HL-60 (cell line): Measurements from ENCODE around the gene OR52M1.

Source experiments
- GABPA ChIP-seq: IDR thresholded peaks from 2 replicates; pipeline ENCODE4 v1.6.1; 2012; ENCODE audit warnings: low read depth
- TF ChIP-seq, protein P1 (sequence below): IDR thresholded peaks from one replicate; pipeline ENCODE4 v1.5.1; 2011; ENCODE audit warnings: low read length, control low read depth, inconsistent platforms; ENCODE audit not compliant: insufficient read depth

DNA sequence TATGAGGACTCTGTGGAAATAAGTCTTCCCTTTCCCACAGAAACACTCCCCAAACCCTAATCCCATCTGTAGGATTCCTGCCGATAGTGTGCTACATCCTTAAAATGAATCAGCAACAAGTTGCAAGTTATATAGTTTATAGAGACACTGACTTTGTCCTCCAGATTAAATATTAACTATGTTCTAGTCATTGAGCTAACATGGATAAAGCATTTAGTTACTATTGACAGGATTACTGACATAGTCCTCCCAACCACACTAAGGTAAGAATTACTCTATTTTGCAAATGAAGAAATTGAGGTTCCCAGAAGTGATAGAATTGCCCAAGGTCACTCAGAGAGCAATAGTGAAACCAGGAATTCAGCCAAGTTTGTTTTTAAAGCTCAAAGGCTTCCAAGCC is 1.9 kb downstream of the OR52M1 start:
- TF ChIP-seq, protein P1, sequence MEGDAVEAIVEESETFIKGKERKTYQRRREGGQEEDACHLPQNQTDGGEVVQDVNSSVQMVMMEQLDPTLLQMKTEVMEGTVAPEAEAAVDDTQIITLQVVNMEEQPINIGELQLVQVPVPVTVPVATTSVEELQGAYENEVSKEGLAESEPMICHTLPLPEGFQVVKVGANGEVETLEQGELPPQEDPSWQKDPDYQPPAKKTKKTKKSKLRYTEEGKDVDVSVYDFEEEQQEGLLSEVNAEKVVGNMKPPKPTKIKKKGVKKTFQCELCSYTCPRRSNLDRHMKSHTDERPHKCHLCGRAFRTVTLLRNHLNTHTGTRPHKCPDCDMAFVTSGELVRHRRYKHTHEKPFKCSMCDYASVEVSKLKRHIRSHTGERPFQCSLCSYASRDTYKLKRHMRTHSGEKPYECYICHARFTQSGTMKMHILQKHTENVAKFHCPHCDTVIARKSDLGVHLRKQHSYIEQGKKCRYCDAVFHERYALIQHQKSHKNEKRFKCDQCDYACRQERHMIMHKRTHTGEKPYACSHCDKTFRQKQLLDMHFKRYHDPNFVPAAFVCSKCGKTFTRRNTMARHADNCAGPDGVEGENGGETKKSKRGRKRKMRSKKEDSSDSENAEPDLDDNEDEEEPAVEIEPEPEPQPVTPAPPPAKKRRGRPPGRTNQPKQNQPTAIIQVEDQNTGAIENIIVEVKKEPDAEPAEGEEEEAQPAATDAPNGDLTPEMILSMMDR, result no peak
- TF ChIP-seq GABPA, result no peak
